Umbilical cord (tissue), 2 donors: ENCODE measurements around the gene PLPP2. TPM values are rescaled to one million over a fixed set of nuclear protein-coding genes. Genes with fewer than 3 reads are reported as not detected.

Source experiments
- DNase-seq: peaks from one replicate; pipeline ENCODE4 v3.0.0-alpha.2; 2015; ENCODE audit warnings: low spot score
- total RNA-seq: library from RNA; depleted of rRNA; stranded (reverse); fragments of >200 nt; gene quantifications from one replicate; pipeline ENCODE4 v1.2.3, GENCODE V29; 2014; ENCODE audit warnings: low replicate concordance; ENCODE audit not compliant: insufficient read depth

The PLPP2 gene
- total RNA-seq, 1 donor from 2014 or later = 0.72 TPM

- DNase-seq = no peak
Observed at GRCh38 chr19:293436-294110, 2.4 kb upstream of the PLPP2 start.

GRCh38 chr19:292951-293350, 1.7 kb upstream of the PLPP2 start:
- no peak for DNase-seq

- no peak for DNase-seq
Observed at GRCh38 chr19:292281-292884, 1.2 kb upstream of the PLPP2 start.

DNA sequence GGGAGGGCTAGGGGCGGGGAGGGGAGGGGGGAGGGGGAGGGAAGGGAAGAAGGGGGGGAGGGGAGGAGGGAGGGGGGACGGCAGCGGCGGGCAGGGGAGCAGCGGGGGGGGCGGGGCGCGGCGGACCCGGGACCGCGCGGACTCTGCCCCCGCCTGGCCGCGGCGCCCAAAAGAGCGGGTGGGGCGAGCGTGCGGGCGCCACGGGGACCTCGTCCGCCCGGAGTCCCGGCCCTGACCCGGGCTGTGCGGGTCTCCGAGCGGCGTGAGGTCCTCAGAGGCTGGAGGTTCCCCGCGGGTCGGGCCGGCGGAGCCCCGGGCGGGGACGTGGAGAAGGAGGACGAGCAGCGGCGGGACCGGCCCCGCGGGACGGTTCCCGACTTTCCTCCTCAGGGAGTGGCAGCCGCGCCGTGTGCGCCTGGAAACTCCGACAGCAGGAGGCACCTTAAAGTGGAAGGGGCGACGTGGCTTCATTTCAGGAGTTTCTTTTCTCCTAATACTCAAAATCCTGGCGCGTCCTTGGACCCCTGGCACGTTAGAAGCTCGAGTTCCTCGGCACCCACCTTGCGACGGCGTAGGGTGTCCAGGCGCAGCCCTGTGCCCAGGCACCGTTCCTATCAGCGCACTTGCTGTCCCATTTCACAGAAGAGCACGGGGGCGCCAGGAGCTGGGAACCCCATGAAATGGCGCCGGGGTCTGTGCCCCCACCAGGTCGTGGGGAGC, 518 bp upstream of the PLPP2 start:
- no peak for DNase-seq

DNA sequence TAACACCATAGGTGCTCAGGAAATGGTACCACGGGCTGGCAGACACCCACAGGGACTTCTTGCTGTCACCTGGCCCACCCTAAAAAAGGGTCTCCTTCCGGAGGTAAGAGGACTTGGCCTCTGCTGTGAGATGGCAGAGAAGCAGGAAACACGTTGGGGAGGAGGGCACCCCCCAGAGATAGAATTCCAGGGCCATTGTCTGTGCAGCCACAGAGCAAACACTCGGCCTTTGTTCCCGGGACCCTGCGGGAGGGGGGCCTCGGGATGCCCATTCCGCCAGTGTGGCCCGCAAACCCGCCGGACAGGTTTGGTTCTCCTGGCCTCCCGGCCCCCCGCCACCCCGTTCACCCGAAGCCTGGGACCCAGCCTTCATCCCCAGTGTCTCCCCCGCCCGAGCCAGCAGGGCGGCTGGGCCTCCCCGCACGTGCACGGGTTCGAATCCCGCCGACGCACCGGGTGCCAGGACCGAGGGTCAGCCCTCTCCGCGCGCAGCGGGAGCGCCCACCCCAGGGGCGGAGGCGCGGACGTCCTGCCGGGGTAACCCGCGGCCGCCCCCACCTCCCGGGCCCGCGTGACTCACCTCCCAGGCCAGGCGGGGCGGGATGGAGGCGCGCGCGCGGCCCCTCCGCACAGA, 714 bp downstream of the PLPP2 start:
- no peak for DNase-seq

DNA sequence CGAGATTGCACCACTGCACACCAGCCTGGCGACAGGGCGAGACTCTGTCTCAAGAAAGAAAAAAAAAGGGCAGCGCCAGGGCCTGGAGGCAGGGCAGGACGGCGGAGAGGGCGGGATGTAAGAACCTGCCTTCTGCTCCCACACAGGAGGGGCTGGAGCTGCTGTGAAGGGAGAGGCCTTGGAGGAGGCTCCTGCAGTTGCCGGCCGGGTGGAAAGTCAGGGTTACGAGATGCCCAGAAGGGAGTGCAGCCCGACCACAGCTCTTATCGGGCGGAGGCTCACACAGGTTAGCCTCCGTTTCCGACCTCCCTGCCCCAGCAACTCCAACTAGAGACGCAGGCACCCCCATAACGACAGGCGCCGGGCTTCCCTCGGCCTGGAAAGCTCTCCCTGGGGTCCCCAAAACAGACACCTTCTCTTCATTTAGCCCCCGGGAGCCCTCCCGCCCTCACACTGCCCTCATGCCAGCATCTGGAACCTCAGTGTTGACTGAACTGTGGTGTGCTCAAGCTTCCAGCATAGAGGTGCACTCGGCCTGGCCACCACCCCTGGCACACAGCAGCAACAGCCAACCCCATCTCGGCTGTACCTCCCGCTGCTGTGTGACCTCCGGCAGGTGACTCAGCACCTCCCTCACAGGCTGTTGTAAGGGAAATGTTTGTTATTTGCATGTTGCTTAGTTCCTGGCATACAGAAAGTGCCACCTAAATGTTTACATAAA, 1.4 kb downstream of the PLPP2 start:
- no peak for DNase-seq

GRCh38 chr19:288911-289310, 2.3 kb downstream of the PLPP2 start:
- DNase-seq = no peak

GRCh38 chr19:287381-287871, 3.8 kb downstream of the PLPP2 start:
- no peak for DNase-seq

- DNase-seq = no peak
Observed at GRCh38 chr19:283395-283794, 7.8 kb downstream of the PLPP2 start.

DNA sequence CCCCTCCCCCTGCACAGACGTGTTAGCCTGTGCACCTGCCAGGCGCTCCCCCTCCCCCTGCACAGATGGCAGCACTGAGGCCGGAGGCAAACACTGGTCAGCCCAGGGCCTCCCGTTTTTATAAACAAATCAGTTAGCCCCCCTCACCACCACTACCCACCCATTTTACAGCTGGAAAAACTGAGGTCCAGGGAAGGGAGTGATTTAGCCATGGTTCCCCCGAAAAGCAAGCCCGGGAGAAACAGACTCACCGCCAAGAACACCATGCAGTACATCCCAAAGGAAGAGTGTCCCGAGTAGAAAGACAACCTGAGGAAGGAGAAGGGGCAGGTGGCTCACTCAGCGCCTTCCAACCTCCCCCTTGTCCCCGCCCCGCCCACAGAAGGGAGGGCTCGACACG, 8.7 kb downstream of the PLPP2 start:
- no peak for DNase-seq

- no peak for DNase-seq
Observed at GRCh38 chr19:281992-282391, 9.2 kb downstream of the PLPP2 start.

- DNase-seq = no peak
Observed at GRCh38 chr19:281156-281853, 9.9 kb downstream of the PLPP2 start.

GRCh38 chr19:280541-281009, 10.6 kb downstream of the PLPP2 start:
- no peak for DNase-seq

DNA sequence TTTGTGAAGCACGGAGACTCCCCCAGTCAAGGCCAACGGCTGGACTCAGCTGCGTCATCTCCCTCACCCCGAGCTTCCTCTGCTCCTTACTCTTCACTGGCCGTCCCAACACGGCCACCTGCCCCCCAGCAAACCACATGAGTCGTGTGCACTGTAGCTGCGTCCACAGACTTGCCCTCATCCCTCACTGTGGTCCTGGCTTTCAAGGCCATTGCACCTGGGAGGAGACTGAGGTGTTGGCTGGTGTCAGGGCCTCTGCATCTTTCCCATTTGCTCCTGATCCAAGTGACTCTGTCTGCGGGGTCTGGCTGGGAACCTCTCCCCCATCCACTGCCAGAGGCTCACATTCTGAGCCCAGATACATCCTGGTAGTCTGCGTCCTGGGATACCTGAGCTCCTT, 11.5 kb downstream of the PLPP2 start:
- no peak for DNase-seq

- no peak for DNase-seq
Observed at GRCh38 chr19:279231-279630, 12.0 kb downstream of the PLPP2 start.

DNA sequence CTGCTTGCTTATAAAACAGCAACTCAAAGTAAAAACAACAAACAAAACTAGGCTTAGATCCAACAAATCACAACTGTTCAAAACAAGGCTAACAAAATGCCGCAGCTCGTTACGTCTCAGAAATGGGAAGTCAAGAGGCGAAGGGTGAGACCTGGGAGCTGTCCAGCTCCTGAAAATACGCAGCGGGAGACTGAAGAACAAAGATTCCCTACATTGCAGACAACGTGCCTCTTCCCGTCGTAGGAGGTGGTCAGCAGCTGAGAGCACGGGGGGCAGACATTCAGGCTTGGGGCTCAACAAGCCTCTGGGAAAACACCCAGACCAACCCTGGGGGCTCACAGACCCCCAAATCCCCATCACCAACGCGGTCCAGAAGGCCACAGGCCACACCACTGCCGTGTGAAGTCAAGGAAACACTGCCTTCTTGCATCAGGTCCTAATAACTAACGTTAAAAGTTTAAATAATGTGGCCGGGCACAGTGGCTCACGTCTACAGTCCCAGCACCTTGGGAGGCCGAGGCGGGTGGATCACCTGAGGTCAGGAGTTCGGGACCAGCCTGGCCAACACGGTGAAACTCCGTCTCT, 13.5 kb downstream of the PLPP2 start:
- DNase-seq = peak; percentile 50

DNA sequence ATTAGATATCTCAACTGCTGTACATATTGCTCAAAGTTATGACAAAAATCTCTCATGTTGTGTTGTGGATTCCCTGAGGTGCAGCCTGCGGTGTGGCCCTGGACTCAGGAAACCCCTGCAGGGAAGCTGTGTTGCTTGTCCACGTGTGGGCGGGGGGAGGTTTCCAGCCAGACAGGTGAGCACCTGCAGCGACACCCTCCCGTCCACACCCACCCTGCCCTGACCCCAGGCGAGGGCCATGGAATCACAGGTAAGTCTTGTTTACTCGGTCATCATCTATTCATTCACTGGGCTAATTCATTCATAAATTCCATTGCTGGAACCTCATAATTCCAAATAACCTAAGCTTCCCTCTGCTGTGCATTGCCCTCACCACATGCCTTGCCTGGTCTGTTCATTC, 14.1 kb downstream of the PLPP2 start:
- no peak for DNase-seq

DNA sequence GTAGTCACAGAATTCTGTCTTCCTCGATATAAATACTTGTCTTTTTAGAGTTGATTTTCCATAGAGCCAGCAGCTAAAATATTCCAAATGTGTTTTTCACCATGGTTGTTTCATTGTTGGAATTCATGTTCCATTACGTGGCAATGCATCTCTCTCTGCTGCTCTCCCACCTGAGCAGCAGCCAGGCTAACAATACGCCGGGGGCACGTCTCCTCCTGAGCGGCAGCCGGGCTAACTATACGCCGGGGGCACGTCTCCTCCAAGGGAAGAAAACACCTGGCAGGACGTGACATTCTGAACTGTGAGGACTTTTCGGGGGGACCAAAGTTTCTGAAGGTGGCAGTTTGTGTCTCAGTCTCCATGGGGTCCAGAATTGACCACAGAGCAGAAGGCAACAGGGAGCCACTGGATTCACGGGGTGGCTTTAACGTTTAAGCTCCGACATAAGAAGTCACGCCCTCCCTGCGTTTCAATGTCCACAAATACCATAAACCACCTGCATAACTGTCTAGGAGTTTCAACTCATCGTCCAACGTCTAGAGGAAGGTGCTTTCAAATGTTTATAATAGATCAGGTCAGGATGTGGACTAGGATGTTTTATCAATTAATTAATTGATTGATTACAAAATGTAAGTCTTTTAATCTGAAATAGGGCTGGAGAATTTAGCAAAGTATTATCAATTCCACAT, 15.1 kb downstream of the PLPP2 start:
- DNase-seq = no peak

- no peak for DNase-seq
Observed at GRCh38 chr19:275000-275399, 16.2 kb downstream of the PLPP2 start.

GRCh38 chr19:273393-273792, 17.8 kb downstream of the PLPP2 start:
- no peak for DNase-seq
